ENCODE measurements around the gene IRAK1. TPM values are rescaled to one million over a fixed set of nuclear protein-coding genes. Genes with fewer than 3 reads are reported as not detected.
A peak's percentile ranks its signal among the peaks of the same experiment; 100 is the strongest.

The IRAK1 gene
- total and polyA plus RNA-seq, 2 of the 8 experiments (the other 6 are each of a cell fraction or from before 2014, with no cell fraction given): 26.6 to 41.7 TPM

- H2AK5ac ChIP-seq (ENCODE audit: low read depth, low read length): no peak overlapping the region
- no peaks in the 10 kb centered on the region for H3K23me2 ChIP-seq (ENCODE audit: low read depth, low read length)
- H2BK5ac ChIP-seq (ENCODE audit: low read depth, low read length): no peak overlapping the region
- no peak overlapping the region for H3K4me3 ChIP-seq (ENCODE audit: extremely low read depth in 1 of 4, insufficient read depth in 2 of 4, low read depth in 3 of 4, low read length in 4 of 4)
- no peak overlapping the region for H4K91ac ChIP-seq (replicated peaks; ENCODE audit: insufficient read length, low read length)
- no peaks in the 10 kb centered on the region for H3K9me3 ChIP-seq (ENCODE audit: insufficient read depth in 2 of 2, low read depth in 1 of 2, low read length in 1 of 2)
- no peak overlapping the region for H3K14ac ChIP-seq (ENCODE audit: insufficient read length)
- no peak overlapping the region for H3K9ac ChIP-seq (replicated peaks in 1 of 4; ENCODE audit: extremely low read depth in 1 of 4, low read depth in 3 of 4, low read length in 3 of 4)
- H4K5ac ChIP-seq (ENCODE audit: insufficient read length, low read depth, low read length): no peak overlapping the region
- ChIA-PET CTCF (ENCODE audit: partially characterized antibody) (interaction anchor here (0.9 to 1.6 kb wide), 3 partner anchors 30 to 37 kb away, joined by 3 read pairs; no protein-coding TSS in a partner anchor), POLR2A (ENCODE audit: partially characterized antibody) (interaction anchor here (0.9 to 3.2 kb wide), 3 partner anchors 11 to 785 kb away, joined by 3 to 10 read pairs (median 5); partner anchors contain the start of gene HCFC1)
- no peaks in the 10 kb centered on the region for H3K79me2 ChIP-seq (ENCODE audit: control insufficient read depth in 1 of 2, insufficient read depth in 2 of 2, low read length in 2 of 2)
- H3K79me1 ChIP-seq (ENCODE audit: low read depth, low read length): no peaks in the 10 kb centered on the region
- H3K18ac ChIP-seq (ENCODE audit: extremely low read depth, low read length): no peak overlapping the region
- H2BK20ac ChIP-seq (ENCODE audit: low read length): no peak overlapping the region
- H3K4me1 ChIP-seq (replicated peaks in 1 of 4; ENCODE audit: control insufficient read depth in 3 of 4, insufficient read depth in 4 of 4, low read length in 3 of 4): peaks cover 0 to 4% (median 0%) of the 10 kb centered on the region in 4 experiments; a peak in 1 of 7 replicates
- H4K20me1 ChIP-seq (replicated peaks in 1 of 2; ENCODE audit: control insufficient read depth in 1 of 2, insufficient read depth in 2 of 2, low read length in 2 of 2): no peaks in the 10 kb centered on the region
- H3K23ac ChIP-seq (ENCODE audit: insufficient read length): no peak overlapping the region
- no peak overlapping the region; the same call in 1 of the 2 replicates for H4K8ac ChIP-seq (ENCODE audit: extremely low read depth, insufficient read depth, low read length)
- H3K56ac ChIP-seq (replicated peaks; ENCODE audit: insufficient read length, low read depth, low read length): no peak overlapping the region
- TF ChIP-seq EGR1 (IDR thresholded peaks at IDR 0.05; ENCODE audit: borderline replicate concordance, low read depth, low read length): peak; percentile 31; the same call in 1 of the 2 replicates
- TF ChIP-seq CREB1 (IDR thresholded peaks at IDR 0.05): no peak
- TF ChIP-seq KDM1A (IDR thresholded peaks at IDR 0.05; ENCODE audit: borderline replicate concordance, low read length): no peak
- TF ChIP-seq SIN3A (conservative IDR thresholded peaks at IDR 0.05 in 1 of 2, IDR thresholded peaks at IDR 0.05 in 1 of 2; ENCODE audit: low read depth in 1 of 2, low read length in 2 of 2): no peak
- H2AFZ ChIP-seq (ENCODE audit: low read length): no peak overlapping the region
- DNase-seq (ENCODE audit: low read depth in 1 of 2, low spot score in 2 of 2) (no peak), FAIRE-seq (no peak)
- no peak overlapping the region for H3K4me2 ChIP-seq (ENCODE audit: insufficient read depth in 1 of 2, low read depth in 2 of 2, low read length in 2 of 2)
- 97% methylated on average over 15 of the region's 52 CpGs; no CpG with 5 or more reads in 1 of the 2 experiments for WGBS, 2 experiments (ENCODE audit: extremely low coverage in 1 of 2, insufficient coverage in 1 of 2, insufficient read length in 1 of 2, insufficient replicate concordance in 2 of 2, low coverage in 1 of 2, low lambda C conversion rate in 2 of 2, missing lambda C conversion rate in 1 of 2)
- no peak overlapping the region for H3K27ac ChIP-seq (ENCODE audit: low read depth, low read length)
- no peak overlapping the region for H2BK12ac ChIP-seq (ENCODE audit: low read depth, low read length)
- H3K36me3 ChIP-seq (ENCODE audit: control insufficient read depth in 2 of 4, insufficient read depth in 4 of 4, low read length in 3 of 4): no peaks in the 10 kb centered on the region
- H3K4ac ChIP-seq (replicated peaks; ENCODE audit: insufficient read length, low read depth, low read length): no peak overlapping the region
- H2BK15ac ChIP-seq (ENCODE audit: low read length): no peak overlapping the region
- H3K27me3 ChIP-seq (replicated peaks in 1 of 4; ENCODE audit: control insufficient read depth in 3 of 4, extremely low read depth in 1 of 4, insufficient read depth in 3 of 4, low read length in 3 of 4): no peaks in the 10 kb centered on the region
- H2BK120ac ChIP-seq (replicated peaks; ENCODE audit: low read depth, low read length): no peak overlapping the region
These were observed 37.8 kb downstream of the IRAK1 start for GRCh38 chrX:153981771-153982533.
